ENCODE results near the gene HS3ST4.

HS3ST4 gene

GRCh38 chr16:25828510-25828909, 136.8 kb downstream of the HS3ST4 start:
- DNase-seq (ENCODE audit: low read depth): no peak

GRCh38 chr16:25832291-25832690, 140.5 kb downstream of the HS3ST4 start:
- DNase-seq (ENCODE audit: low read depth): no peak

GRCh38 chr16:25834101-25834500, 142.3 kb downstream of the HS3ST4 start:
- DNase-seq (ENCODE audit: low read depth): no peak

GRCh38 chr16:25835126-25835525, 143.4 kb downstream of the HS3ST4 start:
- DNase-seq (ENCODE audit: low read depth): no peak

- DNase-seq (ENCODE audit: low read depth): no peak
Observed at GRCh38 chr16:25838724-25839186, 147.0 kb downstream of the HS3ST4 start.

- DNase-seq (ENCODE audit: low read depth): no peak
Observed at GRCh38 chr16:25841761-25842160, 150.0 kb downstream of the HS3ST4 start.

GRCh38 chr16:25845901-25846300, 154.1 kb downstream of the HS3ST4 start:
- no peak for DNase-seq (ENCODE audit: low read depth)

- DNase-seq (ENCODE audit: low read depth): no peak
Observed at GRCh38 chr16:25854141-25854540, 162.4 kb downstream of the HS3ST4 start.

- DNase-seq (ENCODE audit: low read depth): no peak
Observed at GRCh38 chr16:25855063-25855462, 163.3 kb downstream of the HS3ST4 start.

GRCh38 chr16:25855818-25856217, 164.1 kb downstream of the HS3ST4 start:
- DNase-seq (ENCODE audit: low read depth): no peak

- DNase-seq (ENCODE audit: low read depth): no peak
Observed at GRCh38 chr16:25859645-25860044, 167.9 kb downstream of the HS3ST4 start.

- DNase-seq (ENCODE audit: low read depth): no peak
Observed at GRCh38 chr16:25867041-25867440, 175.3 kb downstream of the HS3ST4 start.

- no peak for DNase-seq (ENCODE audit: low read depth)
Observed at GRCh38 chr16:25868106-25868505, 176.3 kb downstream of the HS3ST4 start.

- no peak for DNase-seq (ENCODE audit: low read depth)
Observed at GRCh38 chr16:25868706-25869370, 177.1 kb downstream of the HS3ST4 start.

GRCh38 chr16:25872369-25873070, 180.8 kb downstream of the HS3ST4 start:
- DNase-seq (ENCODE audit: low read depth): no peak

GRCh38 chr16:25874196-25874595, 182.4 kb downstream of the HS3ST4 start:
- DNase-seq (ENCODE audit: low read depth): no peak

GRCh38 chr16:25875956-25876598, 184.3 kb downstream of the HS3ST4 start:
- no peak for DNase-seq (ENCODE audit: low read depth)

- no peak for DNase-seq (ENCODE audit: low read depth)
Observed at GRCh38 chr16:25877103-25877502, 185.3 kb downstream of the HS3ST4 start.

- no peak for DNase-seq (ENCODE audit: low read depth)
Observed at GRCh38 chr16:25886598-25886997, 194.8 kb downstream of the HS3ST4 start.

- DNase-seq (ENCODE audit: low read depth): no peak
Observed at GRCh38 chr16:25888868-25889267, 197.1 kb downstream of the HS3ST4 start.

GRCh38 chr16:25893332-25893731, 201.6 kb downstream of the HS3ST4 start:
- DNase-seq (ENCODE audit: low read depth): no peak

- DNase-seq (ENCODE audit: low read depth): no peak
Observed at GRCh38 chr16:25894093-25894492, 202.3 kb downstream of the HS3ST4 start.

- no peak for DNase-seq (ENCODE audit: low read depth)
Observed at GRCh38 chr16:25895380-25895779, 203.6 kb downstream of the HS3ST4 start.
